Astrocyte (in vitro differentiated cells and primary cell): Measurements from ENCODE around the gene ADAMTS17. TPM values are rescaled to one million over a fixed set of nuclear protein-coding genes. Genes with fewer than 3 reads are reported as not detected.

ENCODE experiments used
- DNase-seq: peaks from one replicate; pipeline ENCODE4 v3.0.0-alpha.2; 2010; ENCODE audit warnings: low read depth
- FAIRE-seq: peaks from 2 replicates; lab custom pipeline; 2011; peaks lifted over from hg19 to GRCh38; lab: Jason Lieb, UNC
- H2AFZ ChIP-seq: 2 replicates; pipeline ENCODE4 v1.6.0; 2012; ENCODE audit warnings: low read depth, low read length, inconsistent platforms
- H3K27ac ChIP-seq: 2 replicates; pipeline ENCODE4 v1.5.1; 2011; ENCODE audit warnings: low read depth, low read length, inconsistent platforms
- H3K27me3 ChIP-seq: 2 replicates; pipeline ENCODE4 v1.6.0; 2011; ENCODE audit warnings: low read length, inconsistent platforms; ENCODE audit not compliant: insufficient read depth
- H3K36me3 ChIP-seq: 2 replicates; pipeline ENCODE4 v1.5.1; 2011; ENCODE audit warnings: low read length, inconsistent platforms; ENCODE audit not compliant: insufficient read depth
- H3K4me1 ChIP-seq: 2 replicates; pipeline ENCODE4 v1.5.1; 2011; ENCODE audit warnings: low read length, inconsistent platforms; ENCODE audit not compliant: insufficient read depth
- H3K4me2 ChIP-seq: 2 replicates; pipeline ENCODE4 v1.6.0; 2012; ENCODE audit warnings: low read length, inconsistent platforms
- H3K4me3 ChIP-seq: 2 replicates; pipeline ENCODE4 v1.5.1; 2011; ENCODE audit warnings: low read depth, mild to moderate bottlenecking, low read length, inconsistent platforms; ENCODE audit not compliant: insufficient read depth
- H3K79me2 ChIP-seq: 2 replicates; pipeline ENCODE4 v1.6.0; 2012; ENCODE audit warnings: mild to moderate bottlenecking, low read length, inconsistent platforms; ENCODE audit not compliant: insufficient read depth
- H3K9ac ChIP-seq: 2 replicates; pipeline ENCODE4 v1.6.0; 2012; ENCODE audit warnings: mild to moderate bottlenecking, low read length, inconsistent platforms
- H3K9me3 ChIP-seq: 2 replicates; pipeline ENCODE4 v1.5.1; 2012; ENCODE audit warnings: low read depth, mild to moderate bottlenecking, low read length, inconsistent platforms; ENCODE audit not compliant: insufficient read depth
- H4K20me1 ChIP-seq: 2 replicates; pipeline ENCODE4 v1.6.0; 2012; ENCODE audit warnings: low read length, inconsistent platforms; ENCODE audit not compliant: insufficient read depth
- H3K27ac Mint-ChIP-seq: one replicate; pipeline ENCODE4 v1.8.0; 2021; ENCODE audit warnings: mild to moderate bottlenecking, mixed read lengths; ENCODE audit not compliant: unreplicated experiment
- H3K27me3 Mint-ChIP-seq: one replicate; pipeline ENCODE4 v1.8.0; 2021; ENCODE audit warnings: low read depth, mixed read lengths; ENCODE audit not compliant: unreplicated experiment
- H3K36me3 Mint-ChIP-seq: one replicate; pipeline ENCODE4 v1.8.0; 2021; ENCODE audit warnings: low read depth, mixed read lengths; ENCODE audit not compliant: unreplicated experiment
- H3K4me1 Mint-ChIP-seq: one replicate; pipeline ENCODE4 v1.8.0; 2021; ENCODE audit warnings: low read depth, mixed read lengths; ENCODE audit not compliant: unreplicated experiment
- H3K4me3 Mint-ChIP-seq: one replicate; pipeline ENCODE4 v1.8.0; 2021; ENCODE audit warnings: mild to moderate bottlenecking, moderate library complexity, mixed read lengths; ENCODE audit not compliant: unreplicated experiment
- H3K9me3 Mint-ChIP-seq: one replicate; pipeline ENCODE4 v1.8.0; 2021; ENCODE audit warnings: mild to moderate bottlenecking, mixed read lengths; ENCODE audit not compliant: unreplicated experiment
- CTCF ChIP-seq: IDR thresholded peaks from 2 replicates; pipeline ENCODE4 v1.5.1; 2011; ENCODE audit warnings: low read depth, mild to moderate bottlenecking, inconsistent platforms, low read length, moderate library complexity; ENCODE audit not compliant: insufficient read depth
- EZH2 ChIP-seq: IDR thresholded peaks from 2 replicates; pipeline ENCODE4 v1.6.1; 2012; ENCODE audit warnings: mild to moderate bottlenecking, low read length, inconsistent platforms; ENCODE audit not compliant: insufficient read depth
- total RNA-seq: library from RNA; stranded (reverse); gene quantifications from 2 replicates; pipeline ENCODE4 v1.2.1, GENCODE V29; 2021

The ADAMTS17 gene
- total RNA-seq, 1 donor from 2014 or later = 0.27 TPM

- Mint-ChIP-seq H3K27me3 (peaks cover 46% of the 10 kb centered on the region), H3K4me1 (no peaks in the 10 kb centered on the region), H3K4me3 (no peak overlapping the region), H3K9me3 (no peaks in the 10 kb centered on the region), H3K27ac (no peak overlapping the region), H3K36me3 (no peaks in the 10 kb centered on the region)
- no peaks in the 10 kb centered on the region for H3K36me3 ChIP-seq
- no peak overlapping the region for H2AFZ ChIP-seq
- peaks cover 4% of the 10 kb centered on the region for H3K27me3 ChIP-seq
- FAIRE-seq (no peak), DNase-seq (no peak)
- no peaks in the 10 kb centered on the region for H4K20me1 ChIP-seq
- no peak overlapping the region for H3K4me2 ChIP-seq
- no peak overlapping the region for H3K9ac ChIP-seq
- H3K27ac ChIP-seq = no peak overlapping the region
- H3K4me3 ChIP-seq = no peak overlapping the region
- TF ChIP-seq EZH2 (no peak), CTCF (no peak)
- no peaks in the 10 kb centered on the region for H3K79me2 ChIP-seq
- H3K4me1 ChIP-seq = no peaks in the 10 kb centered on the region
- H3K9me3 ChIP-seq = no peaks in the 10 kb centered on the region
These were observed 291.6 kb downstream of the ADAMTS17 start for GRCh38 chr15:100049936-100050876.

- no peak overlapping the region for H3K4me3 Mint-ChIP-seq
- H3K36me3 Mint-ChIP-seq = no peaks in the 10 kb centered on the region
- FAIRE-seq (no peak), DNase-seq (no peak)
- no peak overlapping the region for H3K27ac Mint-ChIP-seq
- H3K27me3 Mint-ChIP-seq = peaks cover 39% of the 10 kb centered on the region
- H4K20me1 ChIP-seq = no peaks in the 10 kb centered on the region
- no peaks in the 10 kb centered on the region for H3K9me3 ChIP-seq
- H3K4me2 ChIP-seq = no peak overlapping the region
- H3K79me2 ChIP-seq = no peaks in the 10 kb centered on the region
- no peak overlapping the region for H3K27ac ChIP-seq
- no peak overlapping the region for H2AFZ ChIP-seq
- no peak overlapping the region for H3K4me3 ChIP-seq
- H3K4me1 ChIP-seq = no peaks in the 10 kb centered on the region
- no peaks in the 10 kb centered on the region for H3K36me3 ChIP-seq
- no peaks in the 10 kb centered on the region for H3K4me1 Mint-ChIP-seq
- H3K9ac ChIP-seq = no peak overlapping the region
- no peaks in the 10 kb centered on the region for H3K9me3 Mint-ChIP-seq
- TF ChIP-seq EZH2 = no peak
- TF ChIP-seq CTCF = no peak
- H3K27me3 ChIP-seq = peaks cover 4% of the 10 kb centered on the region
These were observed 292.3 kb downstream of the ADAMTS17 start for GRCh38 chr15:100049483-100049882.

- no peak for DNase-seq
- H4K20me1 ChIP-seq = no peaks in the 10 kb centered on the region
- TF ChIP-seq EZH2 = no peak
- TF ChIP-seq CTCF = no peak
- no peak overlapping the region for H2AFZ ChIP-seq
- Mint-ChIP-seq H3K27ac (no peak overlapping the region), H3K4me1 (peaks cover 5% of the 10 kb centered on the region), H3K27me3 (peaks cover 35% of the 10 kb centered on the region), H3K36me3 (no peaks in the 10 kb centered on the region), H3K4me3 (no peak overlapping the region), H3K9me3 (no peaks in the 10 kb centered on the region)
- H3K4me3 ChIP-seq = no peak overlapping the region
- H3K27me3 ChIP-seq = peaks cover 4% of the 10 kb centered on the region
- no peaks in the 10 kb centered on the region for H3K79me2 ChIP-seq
- FAIRE-seq = no peak
- H3K4me2 ChIP-seq = no peak overlapping the region
- H3K36me3 ChIP-seq = no peaks in the 10 kb centered on the region
- H3K9ac ChIP-seq = no peak overlapping the region
- H3K9me3 ChIP-seq = no peaks in the 10 kb centered on the region
- H3K27ac ChIP-seq = no peak overlapping the region
- H3K4me1 ChIP-seq = peaks cover 6% of the 10 kb centered on the region
These were observed 293.0 kb downstream of the ADAMTS17 start for GRCh38 chr15:100048736-100049135.
